ENCODE data around the gene IFT122. TPM values are rescaled to one million over a fixed set of nuclear protein-coding genes. Genes with fewer than 3 reads are reported as not detected.

IFT122 gene
- total and polyA plus RNA-seq, 7 donors: 4.2 to 21.4 (median 15.8) TPM

- WGBS, 2 donors: 89% methylated on average over 4 of the region's 4 CpGs
- no peaks in the 10 kb centered on the region for H3K27me3 ChIP-seq
- no peak overlapping the region for H3K4me3 ChIP-seq
- no peak for DNase-seq
- no peak overlapping the region for H3K27ac ChIP-seq
- no peaks in the 10 kb centered on the region for H3K4me1 ChIP-seq
- no peak for TF ChIP-seq CTCF (IDR thresholded peaks at IDR 0.05)
- TF ChIP-seq POLR2AphosphoS5 (IDR thresholded peaks at IDR 0.05): no peak
- no peak for TF ChIP-seq POLR2A (IDR thresholded peaks at IDR 0.05)
- no peak for TF ChIP-seq EP300 (IDR thresholded peaks at IDR 0.05)
- intact Hi-C loops (cut with DNase I): no loop called here
- H3K9me3 ChIP-seq: no peaks in the 10 kb centered on the region
- no peaks in the 10 kb centered on the region for H3K36me3 ChIP-seq
Measured at GRCh38 chr3:129419476-129419875, 20.5 kb upstream of the IFT122 start.

DNA sequence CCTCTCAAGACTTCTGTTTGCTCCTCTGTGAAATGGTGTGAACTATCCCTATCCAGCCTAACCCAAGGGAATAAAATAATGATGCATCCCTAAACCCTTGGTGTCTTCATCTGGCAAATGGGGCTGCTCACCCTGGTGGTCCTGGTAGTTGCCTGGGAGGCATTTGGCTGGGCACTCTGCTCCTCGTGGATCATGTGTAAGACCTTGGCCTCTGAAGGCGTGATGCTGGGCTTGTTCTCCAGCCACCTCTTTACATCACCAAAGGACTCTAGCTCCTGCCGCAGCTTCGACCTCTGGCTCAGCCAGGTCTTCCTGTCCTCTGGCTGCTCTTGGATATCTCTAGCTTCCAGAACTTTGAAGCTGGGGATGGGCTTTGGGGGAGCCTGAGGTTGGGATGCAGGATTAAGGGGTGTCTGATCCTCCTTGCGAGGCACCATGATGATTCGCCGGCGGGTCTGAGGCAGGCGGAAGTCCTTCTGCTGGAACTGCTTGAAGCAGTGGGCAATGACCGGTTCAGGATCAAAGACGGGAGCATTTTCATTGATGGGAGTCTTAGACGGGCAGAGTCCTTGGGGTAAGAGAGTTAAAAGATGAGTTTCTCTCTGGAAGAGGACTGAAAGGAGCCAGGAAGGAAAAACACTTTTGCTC is 18.7 kb upstream of the IFT122 start:
- DNase-seq: no peak
- intact Hi-C loops (cut with DNase I): no loop called here
- no peak for TF ChIP-seq EP300 (IDR thresholded peaks at IDR 0.05)
- no peak for TF ChIP-seq POLR2A (IDR thresholded peaks at IDR 0.05)
- no peak for TF ChIP-seq POLR2AphosphoS5 (IDR thresholded peaks at IDR 0.05)
- no peak for TF ChIP-seq CTCF (IDR thresholded peaks at IDR 0.05)

DNA sequence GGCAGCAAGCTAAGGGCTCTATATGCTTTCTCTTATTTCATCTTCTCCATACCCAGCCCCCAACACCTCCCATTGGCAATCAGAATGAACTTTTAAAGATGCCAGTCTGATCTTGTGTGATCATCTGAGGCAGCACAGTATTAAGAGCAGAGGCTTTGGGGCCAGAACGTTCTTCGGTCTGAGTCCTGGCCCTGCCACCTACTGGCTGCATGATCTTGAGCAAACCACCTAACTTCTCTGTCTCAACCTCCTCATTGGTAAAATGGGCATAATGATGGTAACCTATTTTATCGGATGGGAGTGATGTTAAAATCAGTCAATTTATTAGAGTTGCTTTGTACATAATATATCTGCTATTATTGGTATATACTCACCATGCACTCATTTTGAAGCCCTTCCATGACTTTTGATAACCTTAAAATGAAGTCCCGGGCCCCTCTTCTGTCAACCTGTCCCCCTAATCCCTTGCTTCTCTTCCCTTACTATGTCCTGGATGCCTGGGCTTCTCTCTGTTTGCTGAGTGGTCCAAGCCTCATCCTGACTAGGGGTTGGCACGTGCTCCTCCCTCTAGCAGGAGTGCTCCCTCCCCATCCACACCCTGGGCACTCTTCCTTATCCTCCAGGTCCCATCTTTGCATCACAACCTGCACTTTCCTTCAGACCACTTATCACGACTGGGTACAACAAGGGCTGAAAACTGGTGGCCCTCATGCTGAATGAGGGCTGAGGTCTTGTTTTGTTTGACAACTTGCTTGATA is 17.9 kb upstream of the IFT122 start:
- Histone ChIP-seq H3K27ac (no peak overlapping the region), H3K36me3 (no peaks in the 10 kb centered on the region), H3K9me3 (no peaks in the 10 kb centered on the region), H3K27me3 (no peaks in the 10 kb centered on the region), H3K4me1 (no peaks in the 10 kb centered on the region), H3K4me3 (no peak overlapping the region)
- DNase-seq: no peak
- no peak for TF ChIP-seq EP300 (IDR thresholded peaks at IDR 0.05)
- no peak for TF ChIP-seq POLR2A (IDR thresholded peaks at IDR 0.05)
- TF ChIP-seq CTCF (IDR thresholded peaks at IDR 0.05): no peak
- TF ChIP-seq POLR2AphosphoS5 (IDR thresholded peaks at IDR 0.05): no peak
- WGBS, 2 donors: 82 to 87% methylated on average over 6 of the region's 6 CpGs
- intact Hi-C loops (cut with DNase I): no loop called here

More for the DNA sequence above, 18.7 kb upstream of the IFT122 start:
- H3K27me3 ChIP-seq: no peaks in the 10 kb centered on the region
- H3K4me1 ChIP-seq: no peaks in the 10 kb centered on the region
- 95 to 97% methylated on average over 12 of the region's 12 CpGs for WGBS, 2 donors
- H3K4me3 ChIP-seq: no peak overlapping the region
- H3K36me3 ChIP-seq: no peaks in the 10 kb centered on the region
- no peaks in the 10 kb centered on the region for H3K9me3 ChIP-seq
- no peak overlapping the region for H3K27ac ChIP-seq

- DNase-seq: no peak
- Histone ChIP-seq H3K4me1 (peaks cover 0 to 5% (median 3%) of the 10 kb centered on the region in 4 donors), H3K36me3 (no peaks in the 10 kb centered on the region), H3K27me3 (no peaks in the 10 kb centered on the region), H3K4me3 (no peak overlapping the region), H3K9me3 (no peaks in the 10 kb centered on the region), H3K27ac (no peak overlapping the region)
- no peak for TF ChIP-seq POLR2AphosphoS5 (IDR thresholded peaks at IDR 0.05)
- no peak for TF ChIP-seq CTCF (IDR thresholded peaks at IDR 0.05)
- TF ChIP-seq POLR2A (IDR thresholded peaks at IDR 0.05): no peak
- TF ChIP-seq EP300 (IDR thresholded peaks at IDR 0.05): no peak
- 96 to 97% methylated on average over 1 of the region's 1 CpG for WGBS, 2 donors
- intact Hi-C loops (cut with DNase I): no loop called here
Measured at GRCh38 chr3:129422897-129423296, 17.1 kb upstream of the IFT122 start.
